HG02798 (cell line): ENCODE data around the gene LMNA.
"Not testable (repeated sequence)": the region's sequence is repeated elsewhere in the genome, so short reads cannot be mapped to it uniquely, and the experiment has no call there.

Source experiments
- ATAC-seq: cut with Tn5 transposase; IDR thresholded peaks from one replicate; pipeline ENCODE4 v1.9.1; 2021; ENCODE audit warnings: mild to moderate bottlenecking; ENCODE audit not compliant: unreplicated experiment, poor library complexity

Gene LMNA

GRCh38 chr1:156103521-156103947, 11.0 kb upstream of the LMNA start:
- ATAC-seq = no peak

- no peak for ATAC-seq
Measured at GRCh38 chr1:156104065-156104810, 10.3 kb upstream of the LMNA start.

- ATAC-seq = no peak
Measured at GRCh38 chr1:156104861-156105832, 9.4 kb upstream of the LMNA start.

DNA sequence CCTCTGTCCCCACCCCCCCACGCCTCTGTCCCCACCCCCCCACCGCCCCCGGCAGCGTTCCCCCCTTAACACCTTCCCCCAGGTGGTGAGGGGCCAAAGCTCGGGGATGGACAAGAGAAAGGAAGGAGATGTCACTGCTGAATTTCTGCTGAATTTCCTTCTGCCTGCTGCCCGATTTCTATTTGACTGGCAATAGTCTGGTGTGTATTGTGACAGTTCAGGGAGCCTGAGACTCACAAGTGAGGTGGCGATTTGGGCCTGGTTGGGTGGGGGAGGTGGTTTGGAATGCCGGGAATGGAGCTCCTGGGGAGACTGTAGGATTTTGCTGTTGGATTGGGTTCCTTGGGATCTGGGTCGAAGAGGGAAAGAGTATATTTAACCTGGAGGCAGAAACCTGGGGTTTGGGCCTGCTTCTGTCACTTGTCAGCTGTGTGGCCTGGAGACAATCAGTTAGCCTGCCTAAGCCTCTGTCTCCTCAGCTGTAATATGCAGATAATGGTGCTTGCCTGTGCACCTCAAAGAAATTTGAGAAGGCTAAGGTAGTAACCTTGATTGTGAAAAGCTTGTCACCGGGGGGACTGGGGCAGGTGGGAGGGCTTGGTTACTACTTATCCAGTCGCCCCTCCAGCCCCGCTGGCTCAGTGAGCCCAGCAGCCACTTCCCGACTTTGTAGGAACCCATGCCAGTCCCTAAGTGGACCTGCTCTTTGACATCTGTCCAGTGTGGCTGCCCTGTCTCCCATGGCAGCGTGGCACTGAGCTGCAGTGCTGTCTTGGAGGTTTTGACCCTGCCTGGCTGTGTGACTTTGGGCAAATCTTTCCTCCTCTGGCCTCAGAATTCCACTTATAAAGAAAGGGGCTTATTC, 7.7 kb upstream of the LMNA start:
- ATAC-seq = no peak

GRCh38 chr1:156108057-156108456, 6.5 kb upstream of the LMNA start:
- ATAC-seq = no peak

DNA sequence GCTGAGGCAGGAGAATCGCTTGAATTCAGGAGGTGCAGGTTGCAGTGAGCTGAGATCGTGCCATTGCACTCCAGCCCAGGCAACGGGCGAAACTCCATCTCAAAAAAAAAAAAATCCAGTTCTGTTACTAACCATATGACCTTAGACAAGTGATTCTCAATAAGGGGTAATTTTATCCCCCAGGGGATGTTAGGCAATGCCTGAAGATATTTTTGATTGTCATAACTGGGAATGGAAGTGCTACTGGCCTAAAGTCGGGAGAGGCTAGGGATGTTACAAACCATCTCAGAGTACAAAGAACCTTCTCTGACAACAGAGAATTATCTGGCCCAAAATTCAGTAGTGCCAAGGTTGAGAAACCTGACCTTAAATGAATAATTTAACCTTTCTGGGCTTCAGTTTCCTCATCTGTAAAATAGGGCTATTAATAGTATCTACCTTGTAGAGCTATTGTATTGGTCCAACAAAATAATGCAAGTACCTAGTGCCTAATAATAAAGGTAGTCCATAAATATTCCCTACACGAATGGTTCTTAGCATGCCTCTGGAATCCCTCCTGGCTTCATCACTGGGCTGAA, 5.8 kb upstream of the LMNA start:
- no peak for ATAC-seq

DNA sequence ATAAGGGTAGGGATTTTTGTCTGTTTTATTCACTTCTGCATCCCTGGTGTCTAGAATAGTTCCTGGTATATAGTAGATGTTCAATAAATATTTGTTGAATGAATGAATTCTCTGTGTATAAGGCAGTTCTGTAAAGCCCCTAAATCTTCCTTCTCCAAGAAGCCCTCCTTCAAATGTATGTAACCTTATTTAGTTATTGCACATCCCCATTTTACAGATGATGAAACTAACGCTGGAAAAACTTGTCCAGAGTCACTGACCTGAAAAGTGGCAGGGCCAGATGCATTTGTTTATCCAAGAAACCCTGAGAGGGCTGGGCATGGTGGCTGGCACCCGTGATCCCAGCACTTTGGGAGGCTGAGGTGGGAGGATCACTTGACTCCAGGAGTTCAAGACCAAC, 4.3 kb upstream of the LMNA start:
- ATAC-seq = no peak

DNA sequence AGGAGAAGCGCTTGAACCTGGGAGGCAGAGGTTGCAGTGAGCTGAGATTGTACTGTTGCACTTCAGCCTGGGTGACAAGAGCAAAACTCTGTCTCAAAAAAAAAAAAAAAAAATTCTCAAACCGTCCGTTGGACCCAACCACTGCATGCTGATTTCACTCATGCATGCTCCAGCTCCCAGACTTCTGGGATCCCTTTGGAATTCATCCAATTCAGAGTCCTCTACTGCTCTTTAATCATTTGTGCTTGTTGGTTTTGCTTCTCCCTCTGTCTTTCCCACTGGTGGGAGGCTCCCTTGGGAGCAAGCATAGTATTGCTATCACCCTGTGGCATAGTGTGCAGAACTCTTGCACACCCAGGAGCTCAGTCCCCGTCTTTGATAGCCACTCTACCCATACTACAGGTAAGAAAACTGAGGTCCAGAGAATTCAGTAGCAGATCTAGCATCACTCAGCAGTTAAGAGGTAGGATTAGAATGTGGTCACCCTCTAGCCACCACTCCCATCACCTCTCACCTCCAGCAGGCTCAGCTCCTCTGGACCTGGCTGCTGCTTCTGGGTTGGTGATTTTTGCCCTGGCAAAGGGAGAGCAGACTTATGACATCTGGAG, 3.1 kb upstream of the LMNA start:
- ATAC-seq = no peak

GRCh38 chr1:156112276-156113137, 2.0 kb upstream of the LMNA start:
- no peak for ATAC-seq

DNA sequence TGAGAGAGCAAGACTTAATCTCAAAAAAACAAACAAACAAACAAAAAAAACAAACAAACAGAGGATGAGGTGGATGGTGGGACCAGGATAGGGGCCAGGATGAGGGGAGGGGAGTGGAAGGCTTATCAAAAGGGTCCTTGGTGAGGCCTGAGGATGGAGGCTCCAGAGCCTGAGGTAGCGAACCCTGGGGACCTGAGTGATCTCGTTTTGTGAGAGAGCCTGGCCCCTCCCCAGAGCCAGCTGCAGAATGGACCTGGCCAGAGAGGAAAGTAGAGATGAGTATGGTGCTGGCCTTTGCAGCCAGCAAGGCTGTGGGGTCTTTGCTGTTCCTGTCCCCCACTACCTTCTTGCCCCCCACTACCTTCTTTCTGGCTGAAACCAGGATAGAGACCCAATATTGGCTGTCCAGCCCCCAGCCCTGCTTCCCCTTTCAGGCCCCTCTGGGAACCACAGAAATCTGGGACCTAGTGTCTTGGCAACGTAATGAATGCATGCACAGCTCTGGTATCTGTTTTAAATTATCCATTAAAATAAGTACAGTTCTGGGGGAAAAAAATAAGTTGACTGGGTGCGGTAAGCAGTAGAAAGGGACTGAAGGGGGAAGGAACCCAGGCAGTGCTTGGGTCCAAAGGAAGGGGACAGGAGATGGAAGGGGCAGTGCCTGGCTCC, 1.1 kb upstream of the LMNA start:
- no peak for ATAC-seq

DNA sequence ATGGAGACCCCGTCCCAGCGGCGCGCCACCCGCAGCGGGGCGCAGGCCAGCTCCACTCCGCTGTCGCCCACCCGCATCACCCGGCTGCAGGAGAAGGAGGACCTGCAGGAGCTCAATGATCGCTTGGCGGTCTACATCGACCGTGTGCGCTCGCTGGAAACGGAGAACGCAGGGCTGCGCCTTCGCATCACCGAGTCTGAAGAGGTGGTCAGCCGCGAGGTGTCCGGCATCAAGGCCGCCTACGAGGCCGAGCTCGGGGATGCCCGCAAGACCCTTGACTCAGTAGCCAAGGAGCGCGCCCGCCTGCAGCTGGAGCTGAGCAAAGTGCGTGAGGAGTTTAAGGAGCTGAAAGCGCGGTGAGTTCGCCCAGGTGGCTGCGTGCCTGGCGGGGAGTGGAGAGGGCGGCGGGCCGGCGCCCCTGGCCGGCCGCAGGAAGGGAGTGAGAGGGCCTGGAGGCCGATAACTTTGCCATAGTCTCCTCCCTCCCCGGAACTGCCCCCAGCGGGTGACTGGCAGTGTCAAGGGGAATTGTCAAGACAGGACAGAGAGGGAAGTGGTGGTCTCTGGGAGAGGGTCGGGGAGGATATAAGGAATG, 505 bp downstream of the LMNA start:
- peak; percentile 8 for ATAC-seq

GRCh38 chr1:156115514-156116374, 1.2 kb downstream of the LMNA start:
- no peak for ATAC-seq

GRCh38 chr1:156116731-156117130, 2.2 kb downstream of the LMNA start:
- not testable (repeated sequence) for ATAC-seq

- no peak for ATAC-seq
Measured at GRCh38 chr1:156117414-156118176, 3.1 kb downstream of the LMNA start.

DNA sequence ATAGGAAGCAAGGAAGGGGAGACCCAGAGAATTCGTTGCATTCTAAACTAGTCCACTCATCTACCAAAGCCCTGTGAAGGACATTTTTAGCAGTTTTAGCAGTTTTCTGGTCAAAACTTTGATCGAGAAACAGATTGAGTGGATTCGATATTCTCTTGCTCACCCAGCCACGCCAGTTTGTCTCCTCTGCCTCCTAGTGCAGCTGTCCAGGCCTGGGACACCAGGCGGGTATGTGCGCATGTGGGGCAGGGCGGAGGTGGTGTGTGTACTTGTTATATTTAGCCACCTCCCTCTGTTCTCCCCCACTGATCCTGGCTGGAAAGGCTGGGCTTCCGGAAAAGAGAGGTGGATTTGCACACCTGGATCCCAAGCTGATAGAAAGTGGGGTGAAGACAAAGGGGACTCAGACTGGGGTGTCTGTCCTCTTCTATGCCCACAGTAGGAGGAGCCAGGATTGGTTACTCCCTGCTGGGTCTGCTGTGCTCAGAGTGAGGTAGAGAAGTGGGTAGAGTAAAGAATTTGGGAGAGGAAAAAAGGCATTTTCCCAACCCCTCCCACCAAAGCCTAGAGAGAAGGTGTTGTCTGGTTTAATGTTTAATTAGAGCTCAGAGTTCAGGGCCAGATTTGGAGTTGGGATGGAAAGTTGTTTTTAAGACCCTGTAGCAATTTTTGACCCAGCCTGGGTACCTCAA, 3.8 kb downstream of the LMNA start:
- no peak for ATAC-seq
